Neural progenitor cell (in vitro differentiated cells): Measurements from ENCODE around the gene GRID1.

ENCODE experiments used
- CTCF ChIP-seq: fragments of 200-600 bp; sonication (generic); IDR thresholded peaks from 2 replicates; pipeline ENCODE4 v1.5.1; 2017; ENCODE audit warnings: antibody characterized with exemption, mild to moderate bottlenecking
- EZH2 ChIP-seq: fragments of 200-600 bp; sonication (generic); IDR thresholded peaks from 2 replicates; pipeline ENCODE4 v1.6.1; 2017; ENCODE audit warnings: antibody characterized with exemption, mild to moderate bottlenecking, moderate library complexity
- EZH2phosphoT487 ChIP-seq: fragments of 200-600 bp; sonication (generic); IDR thresholded peaks from 2 replicates; pipeline ENCODE4 v1.6.1; 2017; ENCODE audit warnings: antibody characterized with exemption

GRCh38 chr10:85557077-85557476, 809.5 kb downstream of the GRID1 start:
- TF ChIP-seq CTCF: no peak
- TF ChIP-seq EZH2: no peak
- no peak for TF ChIP-seq EZH2phosphoT487
